Activated T-helper 9 cell treated with anti-CD3 and anti-CD28 coated beads, Interleukin-2, amount 50 U/mL, for 16 hours (primary cell): ENCODE data around the gene OLFML1.

ENCODE experiments used
- DNase-seq: peaks from one replicate; pipeline ENCODE4 v3.0.0-alpha.2; 2020; ENCODE audit warnings: low read depth

OLFML1 gene

DNA sequence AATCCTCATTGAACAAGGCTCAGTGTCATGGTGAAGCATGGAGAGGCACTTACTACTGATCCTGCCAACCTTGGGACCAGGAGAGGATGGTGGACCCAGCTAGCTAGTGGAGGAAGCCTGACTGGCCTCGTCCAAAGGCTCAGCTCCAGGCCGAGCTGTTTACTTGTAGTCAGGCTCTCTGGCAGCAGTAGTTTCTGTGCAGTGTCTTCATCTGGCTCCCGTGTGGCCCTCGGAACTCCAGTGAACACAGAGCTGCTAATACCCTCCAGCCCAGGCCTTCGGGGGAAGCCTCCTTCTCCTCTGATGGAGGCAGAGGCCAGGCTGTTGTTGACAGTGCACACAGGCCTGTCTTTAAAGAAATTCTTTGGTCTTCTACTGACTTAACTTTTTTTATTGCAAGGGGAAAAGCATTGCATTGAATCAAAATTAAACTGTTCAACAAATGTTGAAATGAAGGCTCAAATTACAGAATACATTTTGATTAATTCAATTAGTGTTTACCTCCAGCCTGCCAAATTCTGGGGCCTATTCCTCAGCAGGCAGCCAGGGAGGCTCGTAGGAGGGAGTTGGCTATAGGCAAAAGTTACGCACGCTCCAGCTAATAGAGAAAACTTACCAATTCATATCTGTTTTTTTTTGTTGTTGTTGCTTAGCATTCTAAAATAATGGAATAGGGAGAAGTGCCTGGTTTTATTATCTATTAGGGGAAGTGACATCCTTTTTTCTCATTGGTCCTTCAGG, 47.3 kb downstream of the OLFML1 start:
- no peak for DNase-seq

DNA sequence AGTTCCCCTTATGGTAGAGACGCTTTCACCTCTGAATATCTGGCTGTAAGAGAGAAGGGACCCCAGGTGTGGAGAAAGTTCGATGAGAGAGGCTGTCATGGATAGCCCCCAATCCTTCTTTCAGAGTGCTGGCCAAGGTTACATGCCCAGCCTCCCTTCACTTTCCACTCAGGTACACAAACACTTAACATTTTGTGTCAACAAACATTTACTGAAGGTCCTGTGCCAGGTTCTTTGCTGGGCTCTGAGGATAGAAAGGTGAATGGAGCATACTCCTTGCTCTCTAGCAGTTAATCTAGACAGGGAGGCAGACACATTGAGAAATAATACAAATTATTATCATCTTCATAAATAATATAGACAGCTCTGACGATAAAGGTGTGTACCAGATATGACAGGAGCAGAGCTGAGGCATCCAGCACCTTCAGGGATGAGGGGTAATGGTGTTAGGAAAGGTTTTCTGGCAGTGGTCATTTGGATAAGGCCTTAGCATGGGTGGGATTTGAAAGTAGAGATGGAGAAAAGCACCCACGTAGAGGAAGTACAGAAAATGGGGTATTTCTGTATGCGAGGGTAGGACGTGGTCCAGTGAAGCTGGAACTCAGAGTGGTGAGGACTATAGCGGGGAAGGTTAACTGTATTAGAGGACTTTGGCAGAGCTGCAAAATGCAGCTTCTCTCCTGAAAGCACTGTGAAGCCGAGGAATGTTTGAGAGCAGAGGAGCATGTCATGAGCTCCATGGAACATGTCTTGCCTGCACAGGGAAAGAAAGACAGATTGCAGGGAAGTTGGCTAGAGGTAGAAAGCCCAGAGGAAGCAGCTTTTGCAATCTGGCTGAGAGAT, 48.1 kb downstream of the OLFML1 start:
- DNase-seq: no peak

DNA sequence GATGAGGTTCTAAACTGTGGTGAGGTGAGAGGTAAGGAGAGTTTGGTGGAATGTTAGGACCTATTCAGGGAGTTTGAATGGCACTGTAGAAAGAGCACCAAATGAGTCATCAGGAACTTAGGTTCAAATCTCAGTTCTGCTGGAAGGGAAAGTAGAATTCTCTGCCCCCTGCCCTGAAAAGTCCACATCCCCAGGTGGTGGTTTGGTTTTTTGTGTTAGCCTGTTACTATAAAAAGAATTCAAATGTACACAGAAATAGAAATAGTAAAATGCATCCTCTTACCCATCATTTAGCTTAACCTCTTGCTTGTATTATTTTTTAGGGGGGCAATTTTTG, 48.7 kb downstream of the OLFML1 start:
- DNase-seq: no peak

DNA sequence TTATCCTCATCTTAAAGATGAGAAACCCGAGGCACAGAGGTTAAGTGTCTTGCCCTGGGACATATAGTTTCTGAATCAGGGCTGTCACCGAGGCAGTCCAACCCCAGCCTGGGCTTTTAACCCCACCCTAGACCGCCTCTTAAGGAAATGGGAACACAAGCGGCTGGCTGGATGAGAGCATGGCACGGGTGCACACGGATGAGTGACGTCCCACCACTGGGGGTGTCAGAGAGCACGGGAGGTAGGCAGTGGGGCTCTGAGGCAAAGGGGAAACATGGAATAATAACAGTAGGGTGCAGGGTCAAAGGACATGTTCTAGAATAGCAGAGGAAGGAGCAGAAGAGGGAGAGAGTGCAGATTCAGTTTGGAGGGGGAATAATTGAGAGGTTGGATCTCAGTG, 50.8 kb downstream of the OLFML1 start:
- no peak for DNase-seq

DNA sequence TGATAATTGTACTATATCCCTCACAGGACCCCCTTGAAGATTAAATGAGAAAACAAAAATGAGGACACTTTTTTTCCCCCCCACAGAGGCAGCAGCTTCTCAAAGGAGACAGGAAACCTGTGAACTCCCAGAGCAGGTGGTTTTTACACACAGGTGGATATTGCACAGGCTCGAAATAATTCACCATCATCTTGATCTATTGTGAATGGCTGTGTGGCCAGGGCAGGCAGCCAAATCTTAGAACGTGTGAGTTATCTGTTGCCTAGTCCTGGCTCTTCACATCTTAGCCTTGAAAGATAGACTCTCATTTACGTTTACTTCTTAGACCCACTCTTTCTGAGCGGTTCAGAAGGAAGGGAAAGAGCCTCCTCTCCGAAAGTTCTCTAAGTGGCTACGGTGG, 52.0 kb downstream of the OLFML1 start:
- DNase-seq: no peak

DNA sequence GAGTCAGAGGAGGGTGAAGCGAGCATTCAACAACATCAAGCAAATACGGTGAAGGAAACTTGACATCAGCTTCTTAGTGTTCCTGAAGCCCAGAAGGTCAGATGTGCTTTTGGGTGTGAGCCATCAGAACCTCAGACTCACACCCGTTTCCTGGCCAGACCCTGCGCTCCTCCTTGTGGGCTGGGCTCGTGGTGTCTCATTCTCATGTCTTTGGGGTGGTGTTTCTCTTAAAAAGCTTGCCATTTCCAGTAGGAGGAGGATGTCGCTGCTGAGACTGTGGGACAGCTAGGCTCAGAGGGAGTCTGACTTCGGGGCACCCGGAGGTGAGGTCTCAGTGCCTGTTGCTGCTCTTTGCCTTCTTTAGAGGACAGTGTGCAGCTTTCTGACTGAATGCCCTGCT, 52.7 kb downstream of the OLFML1 start:
- no peak for DNase-seq

DNA sequence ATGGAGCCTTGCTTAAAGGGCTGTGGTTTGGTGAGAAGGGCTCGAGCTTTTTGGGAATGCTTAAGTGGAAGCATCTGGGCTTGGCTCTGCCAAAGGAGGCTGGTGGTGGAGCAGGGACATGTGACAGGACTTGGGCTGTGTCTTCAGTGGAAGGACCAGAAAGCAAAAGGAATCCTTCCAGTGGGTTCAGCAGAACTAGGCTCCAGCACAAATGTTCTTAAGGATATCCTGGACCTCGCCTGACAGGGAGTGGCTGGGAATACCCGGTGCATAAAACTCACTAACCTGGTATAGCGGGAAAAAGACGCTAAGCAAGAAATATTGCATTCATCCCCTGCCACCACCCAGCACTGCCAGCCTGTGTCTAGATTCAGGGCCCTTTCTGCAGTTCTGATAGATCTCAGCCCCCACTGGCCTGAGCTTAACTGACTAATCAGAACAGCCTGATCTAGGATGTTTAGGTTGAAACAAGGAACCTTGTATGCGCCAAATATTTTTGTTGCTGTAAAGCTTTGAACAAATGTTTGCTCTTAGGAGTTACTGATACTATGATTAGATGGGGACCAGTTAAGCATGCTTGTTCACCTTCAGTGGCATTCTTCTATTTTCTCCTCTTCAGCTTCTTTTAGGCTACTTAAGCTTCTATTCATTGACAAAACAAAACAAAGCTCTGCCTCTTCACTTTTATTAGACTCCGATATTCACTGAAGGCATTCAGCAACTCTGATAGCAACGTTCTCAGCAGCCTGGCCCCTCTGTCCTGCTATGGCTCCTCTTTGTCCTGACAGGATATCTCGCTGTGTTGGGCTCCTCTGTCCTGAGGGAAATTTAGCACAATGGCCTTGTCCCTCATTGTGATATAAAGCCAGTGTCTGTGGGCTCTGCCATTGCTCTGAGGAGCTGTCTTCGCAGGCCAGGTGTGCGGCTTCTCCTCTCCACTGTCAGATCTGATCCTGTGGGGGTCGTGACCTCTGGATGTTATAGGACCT, 53.5 kb downstream of the OLFML1 start:
- DNase-seq: no peak

DNA sequence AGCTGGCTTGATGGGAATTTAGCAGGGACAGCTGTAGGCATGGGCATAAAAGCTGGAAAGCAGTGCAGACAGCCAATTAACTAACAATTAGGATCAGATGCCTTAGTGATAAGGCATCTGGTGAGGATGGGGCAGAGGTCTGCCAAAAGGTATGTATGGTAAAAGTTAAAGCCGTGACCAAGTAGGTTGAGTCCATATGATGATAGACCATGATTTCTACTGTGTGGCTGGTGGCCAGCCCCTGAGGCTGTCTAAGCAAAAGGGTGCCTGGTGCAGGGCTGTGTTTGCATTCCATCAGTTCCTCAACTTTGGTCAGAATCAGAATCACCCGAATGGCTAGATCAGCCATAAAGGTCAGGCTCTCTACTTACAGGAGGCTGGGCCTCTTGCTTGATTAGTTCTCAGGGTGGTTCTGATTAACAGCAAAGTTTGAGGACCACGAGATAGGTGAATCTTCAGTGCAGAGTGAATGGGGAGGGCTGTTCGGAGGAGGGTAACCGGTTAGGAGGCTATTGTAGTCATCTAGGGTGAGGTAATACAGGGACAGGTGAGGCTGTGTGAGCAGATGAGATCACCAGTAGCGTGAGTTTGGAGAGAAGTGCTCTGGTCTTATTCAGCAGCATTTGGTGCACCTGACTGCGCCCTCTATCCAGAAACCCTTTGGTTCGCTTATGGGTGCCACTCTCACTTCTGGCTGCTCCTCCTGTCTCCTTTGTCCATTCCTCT, 55.7 kb downstream of the OLFML1 start:
- DNase-seq: no peak

DNA sequence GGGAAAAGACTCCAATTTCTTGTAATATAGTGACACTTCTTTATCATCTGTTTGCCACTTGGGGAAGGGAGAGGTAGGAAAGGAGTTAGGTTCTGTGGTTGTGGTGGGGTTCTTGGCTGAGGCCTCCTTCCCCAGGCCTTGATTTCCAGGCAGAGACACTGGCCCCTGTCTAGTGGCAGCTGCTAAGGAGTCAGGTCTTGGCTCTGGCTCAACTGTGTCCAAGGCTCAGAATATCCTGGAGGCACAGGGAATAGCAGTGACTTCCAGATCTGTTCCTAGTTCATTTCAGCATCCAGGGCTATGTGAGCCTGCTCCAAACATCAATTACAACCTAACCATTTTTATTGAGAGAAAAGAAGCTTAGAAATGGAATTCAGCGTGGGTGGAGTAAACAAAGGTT, 58.0 kb downstream of the OLFML1 start:
- no peak for DNase-seq

DNA sequence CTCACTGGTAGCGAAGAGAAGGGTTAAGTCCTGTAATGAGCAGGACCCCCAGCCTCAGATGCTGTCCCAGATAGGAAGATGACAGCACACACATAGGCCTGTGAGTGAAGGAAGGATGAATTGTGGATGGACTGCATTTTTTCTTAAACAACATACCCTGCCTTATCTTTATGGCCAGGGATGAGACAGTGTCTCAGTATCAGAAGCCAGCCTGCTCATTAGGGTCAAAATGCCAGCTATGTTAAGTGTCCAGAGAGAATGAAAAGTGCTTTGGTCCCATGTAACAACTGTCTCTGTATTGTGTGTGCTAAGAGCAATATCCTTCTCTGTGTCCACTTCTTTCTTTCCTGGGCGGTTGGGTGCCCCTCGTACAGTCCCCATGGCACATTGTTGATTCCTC, 58.7 kb downstream of the OLFML1 start:
- DNase-seq: no peak

DNA sequence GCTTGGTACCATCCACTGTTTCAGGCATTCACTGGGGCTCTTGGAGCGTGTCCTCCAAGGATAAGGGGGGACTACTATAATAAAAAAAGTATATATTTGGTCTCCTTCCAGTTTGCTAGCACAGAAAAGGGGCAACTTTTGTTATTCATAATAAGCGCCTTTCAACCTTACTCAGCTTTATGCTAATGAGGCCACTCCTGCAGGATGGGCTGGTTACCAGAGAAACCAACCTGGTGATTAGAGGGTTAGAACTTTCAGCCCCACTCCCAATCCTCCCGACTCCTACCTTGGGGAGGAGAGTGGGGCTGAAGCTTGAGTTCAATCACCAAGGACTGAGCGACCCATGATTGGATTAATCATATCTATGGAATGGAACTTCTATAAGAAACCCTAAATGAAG, 60.3 kb downstream of the OLFML1 start:
- DNase-seq: no peak

DNA sequence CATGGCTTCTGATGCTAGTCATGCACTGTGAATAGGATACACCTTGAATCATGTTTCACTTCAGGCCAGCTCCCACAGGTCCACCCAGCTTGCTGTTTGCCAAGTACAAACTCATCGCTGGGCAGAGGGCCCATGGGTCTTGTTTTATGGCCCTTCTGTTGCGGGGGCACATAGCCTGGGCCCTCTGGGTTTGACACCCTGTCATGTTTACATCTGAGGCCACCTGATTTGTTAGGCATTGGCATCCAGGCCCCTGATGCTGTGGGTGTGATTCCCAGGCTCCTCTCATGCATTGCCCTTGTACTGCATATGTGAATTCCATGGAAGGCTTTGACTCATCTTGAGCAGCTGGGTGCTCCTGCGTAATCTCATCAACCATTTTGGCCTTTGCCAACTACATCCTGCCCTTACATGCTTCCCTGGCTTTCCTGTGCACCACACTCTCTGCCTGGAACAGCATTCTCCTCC, 61.1 kb downstream of the OLFML1 start:
- DNase-seq: no peak

DNA sequence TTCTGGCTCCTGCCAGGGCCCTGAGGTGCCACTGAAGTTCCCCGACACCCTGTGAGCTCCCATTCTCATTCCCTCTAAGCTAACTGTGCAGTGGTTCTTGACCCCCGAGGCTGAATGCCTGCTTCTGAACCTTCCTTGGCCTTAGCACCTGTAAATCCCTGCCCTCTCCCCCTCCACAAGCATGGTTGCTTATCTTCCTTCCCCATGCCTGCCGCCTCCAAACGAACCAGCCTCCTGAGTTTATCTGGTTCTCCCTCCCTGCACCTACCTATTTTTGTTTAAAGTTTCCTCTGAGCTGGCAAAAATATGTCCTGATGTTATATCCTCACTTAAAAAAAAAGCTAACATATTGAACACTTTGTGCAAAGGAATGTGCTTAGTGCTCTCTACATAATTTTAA, 62.4 kb downstream of the OLFML1 start:
- DNase-seq: no peak

DNA sequence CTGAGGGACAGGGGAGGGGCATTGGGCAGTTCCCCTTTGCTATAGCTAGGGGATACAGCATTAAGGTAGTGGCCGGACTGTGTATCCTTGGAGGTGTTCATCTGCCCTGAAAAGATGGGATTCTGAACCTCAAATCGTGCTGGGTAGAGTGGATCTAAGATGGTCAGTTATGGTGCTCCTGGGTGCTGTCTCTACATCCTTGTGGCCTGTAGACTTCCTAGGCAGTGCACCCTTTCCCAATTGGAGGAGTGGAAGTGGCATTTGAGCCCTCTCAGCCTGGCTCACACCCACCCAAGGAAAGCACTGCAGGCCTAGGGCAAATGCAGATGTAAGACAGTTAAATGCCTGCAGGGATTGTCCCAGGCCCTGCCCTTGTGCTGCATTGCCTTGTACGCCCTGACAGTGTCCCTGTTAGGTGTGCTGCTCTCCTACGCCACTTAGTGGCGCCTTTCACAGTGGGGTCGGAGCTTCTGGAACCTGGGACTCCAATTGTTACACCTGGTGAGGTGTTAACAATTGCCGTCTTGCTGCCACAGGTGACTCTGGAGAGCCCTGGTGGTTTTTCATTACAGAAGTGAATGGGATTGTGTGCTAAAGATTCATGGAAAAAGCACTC, 63.5 kb downstream of the OLFML1 start:
- no peak for DNase-seq

DNA sequence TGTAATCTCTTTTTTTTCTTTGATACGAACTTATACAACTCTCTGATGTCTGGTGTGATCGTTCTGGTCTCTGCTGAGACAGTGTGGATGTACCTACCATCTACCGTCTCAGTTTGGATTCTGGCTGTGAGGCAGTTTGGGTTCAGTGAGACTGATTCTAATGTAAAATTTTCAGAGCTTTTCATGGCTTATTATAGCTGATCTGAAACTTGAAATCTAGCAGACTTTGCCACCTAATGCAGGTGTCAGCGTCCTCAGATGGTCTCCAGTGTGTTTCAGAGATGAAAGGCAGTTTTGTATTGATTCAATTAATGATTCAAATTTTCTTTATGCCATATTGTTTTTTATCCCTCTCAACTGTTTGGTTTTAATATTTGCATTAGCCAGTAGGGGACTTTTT, 64.4 kb downstream of the OLFML1 start:
- no peak for DNase-seq

DNA sequence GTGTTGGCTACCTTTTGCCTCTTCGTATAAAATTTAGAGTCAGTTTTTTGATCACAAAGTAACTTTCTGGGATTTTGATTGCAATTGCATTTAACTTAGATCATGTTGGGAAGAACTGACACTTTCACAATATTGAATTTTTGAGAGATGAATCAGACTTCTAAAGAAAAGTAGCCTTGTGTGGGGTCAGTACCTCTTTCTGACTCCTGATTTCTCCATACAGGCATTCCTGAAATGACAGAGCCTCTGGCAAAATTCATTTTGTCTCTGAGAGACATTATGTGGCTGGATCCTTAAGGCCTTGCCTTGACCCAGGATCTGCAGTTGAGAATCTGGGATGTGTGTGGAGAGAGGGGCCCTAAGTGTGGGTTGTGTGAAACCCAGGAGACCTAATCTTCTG, 66.3 kb downstream of the OLFML1 start:
- no peak for DNase-seq

DNA sequence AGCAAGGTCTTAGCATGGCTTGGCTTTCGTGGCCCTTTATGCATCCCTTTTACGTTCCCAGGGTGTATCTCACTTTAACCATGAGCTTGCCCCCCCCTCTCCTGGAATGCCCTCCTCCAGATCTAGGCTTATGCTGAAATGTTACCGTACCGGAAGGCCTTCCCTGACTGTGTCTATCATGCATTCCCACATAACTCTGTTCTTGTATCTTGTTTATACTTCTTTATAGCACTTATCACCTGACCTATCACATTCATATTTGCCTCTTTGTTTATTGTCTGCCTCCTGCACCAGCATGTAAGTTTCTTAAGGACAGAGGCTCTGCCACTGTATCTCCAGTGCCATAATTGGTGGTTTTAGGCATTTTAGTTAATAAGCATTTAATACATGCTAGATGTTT, 67.4 kb downstream of the OLFML1 start:
- DNase-seq: no peak

DNA sequence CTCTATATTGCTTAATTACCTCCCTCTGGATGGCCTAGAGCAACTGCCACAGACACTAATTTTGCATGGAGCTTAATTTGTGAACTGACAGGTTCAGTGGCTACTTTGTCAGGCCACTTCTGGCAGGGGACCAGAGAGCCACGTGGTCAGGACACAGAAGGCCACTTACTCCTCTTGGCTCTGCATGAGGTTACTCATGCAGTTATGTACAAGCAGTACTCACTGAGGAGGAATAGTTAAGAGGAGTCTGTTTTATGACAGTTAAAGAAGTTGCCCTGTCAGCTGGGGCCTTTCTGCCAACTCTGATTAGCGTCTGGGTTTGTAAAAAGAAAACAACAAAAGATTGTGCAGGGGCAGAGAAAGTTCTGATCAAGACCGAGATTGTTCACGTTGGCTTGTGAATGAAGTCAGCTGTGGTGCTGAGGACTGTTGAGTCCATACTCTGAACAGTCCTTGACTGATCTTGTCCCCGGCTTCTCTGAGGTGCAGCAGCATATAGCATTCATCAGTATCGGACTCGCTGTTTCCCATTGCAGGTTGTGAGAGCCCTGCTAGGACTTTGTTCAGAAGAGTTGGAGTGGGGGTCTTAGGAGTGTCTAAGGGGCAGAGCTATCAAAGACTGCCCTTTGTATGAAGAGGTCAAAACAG, 69.9 kb downstream of the OLFML1 start:
- DNase-seq: no peak

DNA sequence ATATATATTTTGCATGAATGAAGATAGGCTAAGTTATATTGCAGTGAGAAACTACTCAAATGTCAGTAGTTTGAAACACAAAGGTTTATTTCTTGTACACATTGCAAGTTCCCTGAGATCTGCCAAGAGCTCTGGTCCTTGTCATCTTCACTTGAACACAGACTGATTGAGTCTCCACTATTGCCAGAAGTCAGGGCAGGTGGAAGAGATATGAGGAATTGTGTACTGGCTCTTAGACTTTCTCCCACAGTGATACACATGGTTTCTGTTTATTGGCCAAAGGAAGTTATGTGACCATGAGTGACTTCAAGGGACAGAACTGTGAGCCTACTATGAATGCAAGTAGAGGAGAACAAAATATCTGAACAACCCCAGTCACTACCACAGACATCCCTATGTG, 72.7 kb downstream of the OLFML1 start:
- DNase-seq: no peak

DNA sequence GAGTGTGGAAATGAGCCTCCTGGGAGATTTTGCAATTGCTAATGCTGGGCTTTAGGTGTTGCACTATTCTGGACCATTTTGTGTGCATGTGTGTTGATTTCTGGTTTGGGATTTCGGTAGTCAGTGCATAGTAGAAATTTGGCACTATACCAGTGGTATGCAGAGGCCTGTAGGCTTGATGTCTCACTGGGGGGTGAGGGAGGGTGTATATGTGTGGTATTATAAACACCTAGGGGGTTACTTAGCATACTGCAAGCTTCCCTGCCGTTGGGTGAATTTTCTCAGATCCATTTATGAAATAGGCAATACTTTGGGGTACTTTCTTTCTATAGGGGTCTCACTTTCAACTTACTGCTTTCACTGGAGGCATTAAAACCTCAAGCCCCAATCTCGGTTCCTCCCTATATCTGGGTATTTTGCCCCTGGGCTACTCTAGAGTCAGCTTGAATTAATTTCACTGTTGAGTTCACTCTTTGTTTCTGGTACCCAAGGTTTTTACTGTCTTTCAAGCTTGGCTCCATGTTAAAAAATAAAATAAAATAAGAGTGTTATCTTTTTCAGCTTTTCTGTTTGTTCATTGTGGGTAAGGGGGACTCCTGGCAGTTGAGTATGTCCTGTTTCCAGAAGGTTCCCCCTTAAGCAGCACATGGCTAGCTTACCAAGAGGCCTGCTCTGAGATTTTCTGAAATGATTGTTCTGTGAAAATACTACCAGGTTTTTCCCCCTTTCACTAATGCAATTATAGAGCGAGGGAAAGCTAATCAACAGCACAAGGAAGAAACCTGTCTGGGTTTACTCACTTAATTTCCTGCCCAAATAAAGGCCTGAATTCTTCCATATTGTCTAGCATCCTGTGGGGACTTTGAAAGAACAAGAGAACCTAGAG, 74.3 kb downstream of the OLFML1 start:
- DNase-seq: no peak
